ENCODE data around the gene PPP1R3E. TPM values are rescaled to one million over a fixed set of nuclear protein-coding genes. Genes with fewer than 3 reads are reported as not detected.

Gene PPP1R3E
- total and polyA plus RNA-seq, 2 experiments from 2014 or later = 14.2 to 15.5 TPM

DNA sequence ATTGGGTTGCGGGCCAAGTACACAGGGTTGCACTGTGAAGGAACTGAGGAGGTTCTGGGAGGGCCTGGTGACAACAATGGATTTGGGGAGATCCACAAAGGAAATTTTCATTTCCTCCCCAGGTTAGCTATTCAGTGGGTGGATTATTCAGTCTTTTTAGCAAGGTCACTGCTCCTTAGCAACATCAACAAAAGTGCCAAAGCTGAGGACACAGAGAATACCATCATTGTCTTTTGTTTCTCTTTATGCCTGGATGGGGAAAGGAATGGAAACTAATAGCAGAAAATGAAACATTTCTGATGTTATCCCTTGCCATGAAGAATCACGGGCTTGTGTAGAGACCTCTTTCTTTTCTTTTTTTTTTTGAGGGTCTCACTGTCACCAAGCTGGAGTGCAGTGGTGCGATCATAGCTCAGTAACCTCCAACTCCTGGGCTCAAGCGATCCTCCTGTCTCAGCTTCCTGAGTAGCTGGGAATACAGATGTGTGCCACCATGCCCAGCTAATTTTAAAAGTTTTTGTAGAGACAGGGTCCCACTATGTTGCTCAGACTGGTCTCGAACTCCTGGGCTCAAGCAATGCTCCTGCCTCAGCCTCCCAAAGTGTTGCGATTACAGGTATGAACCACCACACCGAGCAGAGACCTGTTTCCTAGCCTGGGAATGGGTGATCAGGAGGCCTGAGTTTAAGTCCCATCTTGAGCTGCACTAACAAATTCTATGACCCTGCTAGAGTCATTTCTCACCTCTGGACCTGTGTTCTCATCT, 6.5 kb downstream of the PPP1R3E start:
- DNase-seq (ENCODE audit: low read depth in 1 of 2, low spot score in 1 of 2) = no peak
- peaks cover 16% of the 10 kb centered on the region for H3K36me3 ChIP-seq
- H3K27ac ChIP-seq = no peak overlapping the region
- H3K9me3 ChIP-seq (ENCODE audit: low read depth) = no peaks in the 10 kb centered on the region
- H3K4me3 ChIP-seq = no peak overlapping the region
- peaks cover 23% of the 10 kb centered on the region for H3K4me1 ChIP-seq (ENCODE audit: low read depth)
- TF ChIP-seq, protein P1, sequence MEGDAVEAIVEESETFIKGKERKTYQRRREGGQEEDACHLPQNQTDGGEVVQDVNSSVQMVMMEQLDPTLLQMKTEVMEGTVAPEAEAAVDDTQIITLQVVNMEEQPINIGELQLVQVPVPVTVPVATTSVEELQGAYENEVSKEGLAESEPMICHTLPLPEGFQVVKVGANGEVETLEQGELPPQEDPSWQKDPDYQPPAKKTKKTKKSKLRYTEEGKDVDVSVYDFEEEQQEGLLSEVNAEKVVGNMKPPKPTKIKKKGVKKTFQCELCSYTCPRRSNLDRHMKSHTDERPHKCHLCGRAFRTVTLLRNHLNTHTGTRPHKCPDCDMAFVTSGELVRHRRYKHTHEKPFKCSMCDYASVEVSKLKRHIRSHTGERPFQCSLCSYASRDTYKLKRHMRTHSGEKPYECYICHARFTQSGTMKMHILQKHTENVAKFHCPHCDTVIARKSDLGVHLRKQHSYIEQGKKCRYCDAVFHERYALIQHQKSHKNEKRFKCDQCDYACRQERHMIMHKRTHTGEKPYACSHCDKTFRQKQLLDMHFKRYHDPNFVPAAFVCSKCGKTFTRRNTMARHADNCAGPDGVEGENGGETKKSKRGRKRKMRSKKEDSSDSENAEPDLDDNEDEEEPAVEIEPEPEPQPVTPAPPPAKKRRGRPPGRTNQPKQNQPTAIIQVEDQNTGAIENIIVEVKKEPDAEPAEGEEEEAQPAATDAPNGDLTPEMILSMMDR (IDR thresholded peaks at IDR 0.05; ENCODE audit: low read depth, low read length) = no peak
- peaks cover 2% of the 10 kb centered on the region for H3K27me3 ChIP-seq

DNA sequence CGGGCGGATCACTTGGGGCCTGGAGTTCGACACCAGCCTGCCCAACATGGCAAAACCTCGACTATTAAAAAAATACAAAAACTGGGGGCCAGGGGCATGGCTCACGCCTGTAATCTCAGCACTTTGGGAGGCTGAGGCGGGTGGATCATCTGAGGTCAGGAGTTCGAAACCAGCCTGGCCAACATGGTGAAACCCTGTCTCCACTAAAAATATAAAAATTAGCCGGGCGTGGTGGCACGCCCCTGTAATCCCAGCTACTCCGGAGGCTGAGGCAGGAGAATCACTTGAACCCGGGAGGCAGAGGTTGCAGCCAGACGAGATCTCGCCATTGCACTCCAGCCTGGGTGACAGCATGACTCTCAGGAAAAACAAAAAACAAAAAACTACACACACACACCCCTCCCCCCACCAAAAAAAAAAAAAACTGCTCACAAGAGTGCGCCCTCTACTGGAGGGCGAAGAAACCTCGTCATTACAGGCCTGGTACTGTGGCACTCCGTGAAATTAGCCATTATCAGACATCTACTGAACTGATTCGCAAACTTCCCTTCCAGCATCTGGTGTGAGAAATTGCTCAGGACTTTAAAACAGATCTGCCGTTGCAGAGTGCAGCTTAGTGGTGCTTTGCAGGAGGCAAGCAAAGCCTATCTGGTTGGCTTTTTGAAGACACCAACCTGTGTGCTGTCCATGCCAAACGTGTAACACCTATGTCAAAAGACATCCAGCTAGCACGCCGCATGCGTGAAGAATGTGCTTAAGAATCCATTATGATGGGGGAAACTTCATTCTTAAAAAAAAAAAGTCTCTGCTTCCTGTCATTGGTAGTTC, 7.7 kb downstream of the PPP1R3E start:
- Histone ChIP-seq H3K4me3 (no peak overlapping the region), H3K4me1 (ENCODE audit: low read depth) (peaks cover 17% of the 10 kb centered on the region), H3K27ac (no peak overlapping the region), H3K36me3 (peaks cover 16% of the 10 kb centered on the region), H3K9me3 (ENCODE audit: low read depth) (no peaks in the 10 kb centered on the region), H3K27me3 (peaks cover 6% of the 10 kb centered on the region)
- peak; percentile 70 to 73 for DNase-seq (ENCODE audit: low read depth in 1 of 2, low spot score in 1 of 2)
- TF ChIP-seq, protein P1 (IDR thresholded peaks at IDR 0.05; ENCODE audit: low read depth, low read length) = peak; percentile 91

DNA sequence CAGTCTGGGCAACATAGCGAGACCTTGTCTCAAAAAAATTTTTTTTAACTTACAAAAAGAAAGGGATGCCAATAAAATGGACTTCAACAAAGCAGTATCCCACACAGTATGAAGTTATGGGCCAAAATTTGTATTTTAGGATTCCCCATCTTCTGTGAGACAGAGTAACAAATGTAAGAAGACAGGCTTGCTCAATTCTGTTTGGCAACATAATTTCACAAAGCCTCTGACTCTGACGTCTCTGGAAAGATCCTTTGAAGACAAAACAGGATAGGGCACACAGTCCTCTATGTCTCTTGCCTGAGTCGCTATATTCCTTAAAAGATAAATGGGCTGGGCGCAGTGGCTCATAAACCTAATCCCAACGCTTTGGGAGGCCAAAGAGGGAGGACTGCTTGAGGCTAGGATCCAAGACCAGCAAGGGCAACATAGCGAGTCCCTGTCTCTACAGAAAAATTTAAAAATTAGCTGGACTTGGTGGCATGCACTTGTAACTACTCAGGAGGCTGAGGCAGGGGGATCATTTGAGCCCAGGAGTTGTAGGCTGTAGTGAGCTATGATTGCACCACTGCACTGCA, 15.7 kb downstream of the PPP1R3E start:
- peak in 1 of 2 donors; percentile 30 for DNase-seq (ENCODE audit: low read depth in 1 of 2, low spot score in 1 of 2)
- Histone ChIP-seq H3K9me3 (ENCODE audit: low read depth) (no peaks in the 10 kb centered on the region), H3K4me1 (ENCODE audit: low read depth) (peaks cover 11% of the 10 kb centered on the region), H3K4me3 (peak overlapping the region; percentile 87), H3K27ac (peak overlapping the region; percentile 67), H3K27me3 (peaks cover 6% of the 10 kb centered on the region), H3K36me3 (no peaks in the 10 kb centered on the region)
- TF ChIP-seq, protein P1 (IDR thresholded peaks at IDR 0.05; ENCODE audit: low read depth, low read length) = no peak

DNA sequence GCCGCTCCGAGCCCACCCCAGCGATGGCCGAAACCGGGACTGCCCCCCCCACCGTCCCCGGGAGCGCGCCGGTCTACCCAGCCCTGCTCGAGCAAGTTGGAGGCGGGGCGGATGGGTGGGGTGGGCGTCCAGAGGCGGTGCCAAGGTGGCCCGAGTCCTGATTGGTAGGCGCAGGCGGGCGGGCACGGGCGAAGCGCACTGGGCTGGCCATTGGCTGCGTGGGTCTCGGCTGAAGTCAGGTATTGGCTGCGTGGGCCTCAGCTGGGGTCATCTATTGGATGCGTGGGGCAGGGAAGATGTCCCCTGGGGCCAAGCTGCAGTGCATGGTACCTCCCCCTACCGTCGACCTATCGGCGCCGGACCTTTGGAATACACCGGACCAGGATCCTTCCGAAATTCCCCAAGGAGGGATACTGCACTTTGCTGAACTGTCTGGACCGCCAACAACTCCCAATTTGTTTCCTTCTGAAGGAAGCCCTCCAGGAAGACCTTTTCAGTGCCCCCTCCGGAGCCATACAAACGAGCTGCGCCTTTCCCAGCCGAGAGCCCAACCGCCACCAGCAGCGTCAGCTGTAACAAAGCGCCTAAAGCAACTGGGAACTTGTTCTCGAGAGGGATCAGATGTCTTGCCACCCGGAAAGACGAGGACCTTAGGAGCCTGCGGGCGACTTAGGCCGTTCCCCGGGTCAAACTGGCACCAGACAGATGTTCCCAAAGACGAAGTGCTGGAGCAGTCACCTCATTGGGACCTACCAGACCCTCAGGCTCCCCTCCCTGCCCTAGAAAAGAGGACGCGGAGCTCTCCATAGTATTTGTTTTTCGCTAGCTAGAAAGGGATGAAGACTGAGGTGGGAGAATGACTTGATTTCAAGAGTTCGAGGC, 16.4 kb downstream of the PPP1R3E start, which contains the start of gene HOMEZ:
HOMEZ (minus strand) TSS at position 113 of the 882 bp plus-strand sequence. CDS start 180 bp downstream, outside the sequence.
- peaks cover 4% of the 10 kb centered on the region for H3K27me3 ChIP-seq
- H3K4me3 ChIP-seq = peak within 1 kb of the TSS; percentile 87
- no peaks in the 10 kb centered on the region for H3K9me3 ChIP-seq (ENCODE audit: low read depth)
- no peaks in the 10 kb centered on the region for H3K36me3 ChIP-seq
- DNase-seq (ENCODE audit: low read depth in 1 of 2, low spot score in 1 of 2) = peak; percentile 98 to 100
- H3K4me1 ChIP-seq (ENCODE audit: low read depth) = peaks cover 11% of the 10 kb centered on the region
- TF ChIP-seq, protein P1 (IDR thresholded peaks at IDR 0.05; ENCODE audit: low read depth, low read length) = peak; percentile 14
- H3K27ac ChIP-seq = peak within 1 kb of the TSS; percentile 67
